Hematopoietic multipotent progenitor cell treated with erythropoietin and hydrocortisone succinate and interleukin-3 and kit ligand, for 15 days (in vitro differentiated cells): Measurements from ENCODE around the gene RNF213.
"Not testable (repeated sequence)": the region's sequence is repeated elsewhere in the genome, so short reads cannot be mapped to it uniquely, and the experiment has no call there.

Source experiments
- DNase-seq: peaks from one replicate; pipeline ENCODE4 v3.0.0-alpha.2; 2015; ENCODE audit warnings: low spot score

The RNF213 gene

GRCh38 chr17:80394629-80395216 is 134.1 kb downstream of the RNF213 start:
- no peak for DNase-seq

GRCh38 chr17:80395402-80396151 is 134.9 kb downstream of the RNF213 start:
- no peak for DNase-seq

DNA sequence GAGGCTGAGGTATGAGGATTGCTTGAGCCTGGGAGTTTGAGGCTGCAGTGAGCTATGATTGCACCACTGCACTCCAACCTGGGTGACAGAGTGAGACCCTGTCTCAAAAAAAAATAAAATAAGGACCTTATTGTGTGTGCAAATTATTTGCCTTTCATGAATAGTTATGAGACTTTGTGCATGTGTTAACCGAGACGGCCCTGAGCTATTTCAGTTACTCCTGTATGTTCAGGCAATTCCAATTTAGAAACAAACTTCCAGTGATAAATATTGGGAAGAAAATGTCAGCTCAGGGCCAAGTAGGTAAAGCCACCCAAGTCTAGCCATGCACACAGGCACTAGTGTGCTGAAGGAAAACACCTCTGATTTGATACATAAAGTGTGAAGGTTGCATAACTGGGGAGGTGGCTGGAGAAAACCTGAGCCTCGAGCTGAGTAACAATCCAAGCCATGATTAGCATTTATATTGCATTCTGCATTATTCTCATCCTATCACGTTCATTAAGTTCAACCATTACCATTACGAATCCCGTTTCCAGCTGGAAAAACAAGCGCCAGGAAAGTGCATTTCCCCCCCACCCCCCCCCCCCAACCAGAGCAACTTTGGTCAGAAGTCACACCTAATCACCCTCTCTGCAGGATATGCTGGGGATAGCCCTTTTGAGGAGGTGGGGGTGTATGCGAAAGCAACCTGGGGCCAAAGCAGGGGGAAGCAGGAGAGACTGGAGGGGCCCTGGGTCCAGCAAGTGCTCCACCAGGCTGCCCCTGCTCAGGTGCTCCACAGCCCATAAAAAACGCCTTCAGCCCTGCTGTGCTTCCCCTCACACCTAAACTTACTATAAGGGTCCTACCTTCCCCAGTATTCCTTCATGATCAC is 135.7 kb downstream of the RNF213 start:
- no peak for DNase-seq

DNA sequence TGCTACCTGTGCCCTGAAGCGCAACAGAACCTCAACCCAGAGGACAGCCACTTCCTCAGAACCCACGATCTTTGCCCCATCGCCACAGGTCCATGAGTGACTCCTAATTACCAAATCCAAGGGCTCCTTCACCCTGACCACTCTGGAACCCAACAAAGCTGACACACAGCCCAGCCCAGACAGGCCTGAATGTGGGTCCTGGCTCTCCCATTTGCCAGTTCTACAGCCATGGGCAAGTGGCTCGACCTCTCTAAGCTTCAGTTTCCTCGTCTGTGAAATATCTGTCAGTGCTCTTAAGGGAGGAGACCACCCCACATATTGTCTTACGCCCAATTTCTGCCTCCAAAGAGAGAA is 136.4 kb downstream of the RNF213 start:
- no peak for DNase-seq

GRCh38 chr17:80397686-80398085 is 137.0 kb downstream of the RNF213 start:
- no peak for DNase-seq

DNA sequence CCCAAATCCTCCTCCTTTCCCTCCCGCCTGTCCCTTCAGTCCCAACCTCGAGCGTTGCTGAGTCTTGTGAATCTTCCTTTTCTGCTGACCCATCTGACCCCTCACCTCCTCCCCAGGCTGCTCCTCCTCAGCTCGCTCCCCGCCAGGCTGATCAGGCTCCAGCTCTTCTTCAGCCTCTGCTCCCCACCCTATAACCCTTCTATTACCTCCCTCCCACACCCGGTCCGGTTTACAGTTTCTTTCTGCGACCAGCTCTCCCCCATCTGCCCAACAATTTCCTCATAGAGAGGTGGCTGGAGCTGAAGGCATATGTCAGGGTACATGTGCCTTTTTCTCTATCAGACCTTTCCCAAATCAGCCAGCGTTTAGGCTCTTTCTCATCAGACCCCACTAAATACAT is 140.4 kb downstream of the RNF213 start:
- DNase-seq = not testable (repeated sequence)

- not testable (repeated sequence) for DNase-seq
Measured at GRCh38 chr17:80402102-80402501, 141.4 kb downstream of the RNF213 start.

DNA sequence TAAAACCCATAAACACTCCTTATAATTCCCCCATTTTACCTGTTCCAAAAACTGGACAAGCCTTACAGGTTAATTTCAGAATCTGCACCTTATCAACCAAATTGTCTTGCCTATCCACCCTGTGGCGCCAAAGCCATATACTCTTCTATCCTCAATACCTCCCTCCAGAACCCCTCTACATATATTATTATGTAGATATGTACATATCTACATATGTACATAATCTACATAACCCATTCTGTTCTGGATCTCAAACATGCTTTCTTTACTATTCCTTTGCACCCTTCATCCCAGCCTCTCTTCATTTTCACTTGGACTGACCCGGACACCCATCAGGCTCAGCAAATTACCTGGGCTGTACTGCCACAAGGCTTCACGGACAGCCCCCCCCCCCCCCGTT is 142.3 kb downstream of the RNF213 start:
- no peak for DNase-seq

DNA sequence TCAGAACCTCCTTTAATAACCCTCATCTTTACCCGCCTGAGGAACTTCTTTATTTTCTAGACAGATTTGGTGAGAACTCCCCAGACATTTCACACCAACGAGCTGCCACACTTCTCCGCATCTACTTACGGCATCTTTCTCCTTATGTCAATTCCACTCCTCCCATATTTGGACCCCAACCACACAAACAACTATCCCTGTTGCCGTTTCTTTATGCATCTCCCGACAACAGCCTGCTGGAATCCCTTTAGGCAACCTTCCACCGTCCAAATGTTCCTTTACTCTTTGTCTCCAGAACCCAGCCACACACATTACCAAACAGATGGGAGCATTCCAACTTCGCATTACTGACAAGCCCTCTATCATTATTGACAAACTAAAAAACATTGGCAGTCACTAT is 145.5 kb downstream of the RNF213 start:
- no peak for DNase-seq

DNA sequence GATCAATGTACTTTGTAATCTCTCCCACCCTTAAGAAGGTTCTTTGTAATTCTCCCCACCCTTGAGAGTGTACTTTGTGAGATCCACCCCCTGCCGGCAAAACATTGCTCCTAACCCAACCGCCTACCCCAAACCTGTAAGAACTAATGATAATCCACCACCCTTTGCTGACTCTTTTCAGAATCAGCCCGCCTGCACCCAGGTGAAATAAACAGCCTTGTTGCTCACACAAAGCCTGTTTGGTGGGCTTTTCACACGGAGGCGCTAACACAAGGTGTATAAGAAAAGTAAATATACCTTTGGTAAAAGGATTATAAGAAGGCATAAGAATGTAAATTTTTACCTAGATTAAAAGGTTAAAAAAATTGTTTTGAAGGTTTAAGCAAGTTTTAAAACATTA is 147.3 kb downstream of the RNF213 start:
- DNase-seq = not testable (repeated sequence)

GRCh38 chr17:80408872-80409271 is 148.2 kb downstream of the RNF213 start:
- no peak for DNase-seq

DNA sequence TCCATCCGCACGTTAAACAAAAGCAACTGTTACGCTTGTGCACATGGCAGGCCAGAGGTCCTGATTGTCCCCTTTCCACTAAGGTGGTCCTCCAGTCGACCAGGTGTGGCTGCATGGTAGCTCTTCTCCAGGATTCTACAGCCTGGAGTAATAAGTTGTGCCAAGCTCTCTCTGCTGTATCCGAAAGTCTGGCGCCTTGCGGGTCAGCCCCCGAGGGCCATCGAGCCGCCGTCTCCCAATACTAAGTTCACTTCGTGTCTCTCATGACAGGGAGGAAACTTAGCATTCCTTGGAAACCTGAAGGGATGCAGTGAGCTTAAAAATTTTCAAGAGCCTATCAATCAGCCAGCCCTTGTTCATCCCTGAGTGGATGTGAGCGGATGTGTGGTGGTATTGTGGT is 149.0 kb downstream of the RNF213 start:
- DNase-seq = no peak

DNA sequence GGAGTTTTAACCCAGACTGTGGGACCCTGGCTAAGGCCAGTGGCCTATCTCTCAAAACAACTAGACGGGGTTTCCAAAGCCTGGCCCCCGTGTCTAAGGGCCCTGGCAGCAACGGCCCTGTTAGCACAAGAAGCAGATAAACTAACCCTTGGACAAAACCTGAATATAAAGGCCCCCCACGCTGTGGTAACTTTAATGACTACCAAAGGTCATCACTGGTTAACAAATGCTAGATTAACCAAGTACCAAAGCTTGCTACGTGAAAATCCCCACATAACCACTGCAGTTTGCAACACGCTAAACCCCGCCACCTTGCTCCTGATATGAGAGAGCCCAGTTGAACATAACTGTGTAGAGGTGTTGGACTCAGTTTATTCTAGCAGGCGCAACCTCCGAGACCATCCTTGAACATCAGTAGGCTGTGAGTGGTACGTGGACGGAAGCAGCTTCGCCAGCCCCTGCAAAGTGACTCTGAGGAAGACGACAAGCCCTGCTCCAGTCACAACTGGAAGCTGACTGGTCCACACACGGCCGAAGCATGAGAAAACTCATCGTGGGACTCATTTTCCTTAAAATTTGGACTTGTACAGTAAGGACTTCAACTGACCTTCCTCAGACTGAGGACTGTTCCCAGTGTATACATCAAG is 149.9 kb downstream of the RNF213 start:
- not testable (repeated sequence) for DNase-seq

DNA sequence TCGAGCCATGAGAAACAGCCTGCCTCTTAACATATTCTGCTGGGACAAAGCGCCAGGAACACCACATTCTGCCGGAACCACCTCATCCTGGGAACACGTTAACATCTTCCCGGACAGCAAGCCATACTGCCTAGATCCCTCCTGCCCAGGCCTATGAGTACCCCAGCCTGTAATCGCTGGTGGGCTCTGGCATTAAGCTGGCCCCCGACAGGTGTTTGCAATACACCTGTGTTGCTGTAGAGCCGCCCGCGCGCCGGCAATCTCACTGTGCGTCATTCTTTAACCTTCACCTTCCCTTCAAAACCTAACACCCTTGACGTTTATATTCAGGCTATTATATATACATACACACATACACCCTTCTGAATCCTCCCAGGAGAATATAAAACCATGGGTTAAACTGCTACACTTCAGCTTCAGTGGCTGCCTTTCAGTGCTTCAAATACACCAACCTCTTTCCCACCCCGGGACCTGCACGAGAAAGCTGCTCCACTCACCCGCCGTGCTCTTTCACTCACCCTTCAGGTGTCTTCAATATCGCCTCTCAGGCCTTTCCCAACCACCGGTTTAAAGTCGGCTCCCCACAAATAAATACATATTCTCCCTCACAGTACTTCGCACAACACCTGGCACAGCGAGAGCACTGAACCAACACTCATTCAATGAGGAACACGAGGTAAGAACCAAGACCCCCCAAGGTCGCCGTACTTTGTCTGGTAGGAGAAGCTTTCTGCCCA is 153.3 kb downstream of the RNF213 start:
- no peak for DNase-seq

- DNase-seq = no peak
Measured at GRCh38 chr17:80414508-80414802, 153.8 kb downstream of the RNF213 start.

- DNase-seq = peak; percentile 95
Measured at GRCh38 chr17:80414803-80415625, 154.4 kb downstream of the RNF213 start, which contains the start of gene ENDOV. Gene ENDOV (plus strand): TSS chr17:80415167. CDS start chr17:80415195, 28 bp downstream.

- no peak for DNase-seq
Measured at GRCh38 chr17:80415626-80416137, 155.0 kb downstream of the RNF213 start.

DNA sequence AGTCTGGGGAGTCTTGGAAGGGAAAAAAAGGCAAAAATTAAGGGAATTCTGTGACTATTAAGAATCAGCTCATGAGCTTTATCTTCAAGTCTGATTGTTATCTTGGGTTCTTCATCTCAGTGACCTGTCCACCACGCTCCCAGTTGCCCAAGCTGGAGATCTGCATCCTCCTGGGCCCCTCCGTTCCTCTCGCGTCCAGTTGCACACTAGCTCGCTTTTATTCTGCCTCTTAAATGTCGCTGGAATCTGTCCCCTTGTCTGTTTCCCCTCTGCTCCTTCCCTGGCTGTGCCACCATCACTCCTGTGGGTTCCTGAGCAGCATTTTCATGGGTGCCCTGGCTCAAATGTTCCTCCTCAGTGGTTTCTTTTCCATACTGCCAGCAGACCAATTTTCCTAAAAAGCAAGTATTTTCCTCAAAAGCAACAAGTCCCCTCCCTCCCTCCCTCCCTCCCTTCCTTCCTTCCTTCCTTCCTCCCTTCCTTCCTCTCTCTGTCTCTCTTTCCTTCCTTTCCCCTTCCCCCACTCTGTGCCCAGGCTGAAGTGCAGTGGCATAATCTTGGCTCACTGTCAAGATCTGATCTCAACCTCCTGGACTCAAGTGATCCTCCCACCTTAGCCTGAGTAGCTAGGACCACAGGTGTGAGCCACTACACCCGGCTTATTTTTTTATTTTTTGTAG is 155.7 kb downstream of the RNF213 start:
- DNase-seq = no peak

DNA sequence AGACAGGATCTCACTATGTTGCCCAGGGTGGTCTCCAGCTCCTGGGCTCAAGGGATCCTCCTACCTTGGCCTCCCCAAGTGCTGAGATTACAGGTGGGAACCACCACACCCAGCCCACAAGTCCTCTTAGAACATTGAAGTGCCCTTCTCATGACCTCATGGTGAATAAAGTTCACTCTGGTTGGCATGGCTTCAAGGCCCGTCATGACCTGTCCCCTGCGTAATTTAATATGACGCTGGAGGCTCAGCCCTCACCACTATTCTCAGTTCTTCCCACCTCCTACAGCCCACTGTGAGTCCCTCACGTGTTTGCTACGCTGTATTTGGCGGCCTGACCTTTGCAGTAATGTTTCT is 156.3 kb downstream of the RNF213 start:
- DNase-seq = no peak

- DNase-seq = no peak
Measured at GRCh38 chr17:80418589-80418988, 157.9 kb downstream of the RNF213 start.
